Erythroblast (primary cell): ENCODE data around the gene ATF2.

Experiments
- GATA1 ChIP-seq: IDR thresholded peaks from 2 replicates; pipeline ENCODE4 v1.6.1; 2011; ENCODE audit warnings: low read depth, mild to moderate bottlenecking, control low read depth, low read length, moderate library complexity
- POLR2A ChIP-seq: IDR thresholded peaks from 2 replicates; pipeline ENCODE4 v1.6.1; 2011; ENCODE audit warnings: mild to moderate bottlenecking, low read length

- TF ChIP-seq POLR2A = no peak
- TF ChIP-seq GATA1 = no peak
Observed at GRCh38 chr2:175039031-175039430, 129.0 kb downstream of the ATF2 start.
